ENCODE data around the gene HDGF. TPM values are rescaled to one million over a fixed set of nuclear protein-coding genes. Genes with fewer than 3 reads are reported as not detected.

The HDGF gene
- total and polyA plus RNA-seq, 2 experiments from 2014 or later: 106 to 251 TPM

DNA sequence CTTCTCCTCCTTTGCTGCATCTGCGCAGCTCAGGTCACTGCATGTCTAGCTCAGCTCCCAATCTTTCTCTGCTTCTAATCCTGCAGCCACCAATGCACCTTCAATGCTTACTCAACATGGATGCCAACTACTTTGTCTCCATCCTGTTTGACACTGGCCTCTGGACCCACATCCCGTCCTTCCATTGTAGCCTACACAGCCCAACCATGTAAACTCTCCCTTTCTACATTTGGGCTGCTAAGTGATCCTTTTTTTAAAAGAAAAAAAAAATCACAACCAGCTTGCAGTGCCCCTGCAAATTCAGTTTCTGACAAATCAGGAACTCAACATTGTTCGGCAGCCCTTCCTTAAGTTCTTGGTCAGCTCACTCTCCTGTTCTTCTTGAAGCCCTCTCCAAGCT is 36.6 kb downstream of the HDGF start:
- Histone ChIP-seq H3K27me3 (ENCODE audit: insufficient read depth) (0 out of 2 replicates have a peak, but pooled peaks cover 3% of the 10 kb centered on the region), H3F3A (replicated peaks; ENCODE audit: low read depth) (0 out of 2 replicates have a peak, but pooled peaks cover 4% of the 10 kb centered on the region), H3K4me2 (no peak overlapping the region), H3K4me3 (no peak overlapping the region), H2AFZ (no peak overlapping the region), H3K36me3 (ENCODE audit: insufficient read depth) (no peaks in the 10 kb centered on the region), H3K4me1 (ENCODE audit: insufficient read depth) (peaks cover 37% of the 10 kb centered on the region), H3K27ac (ENCODE audit: low read depth) (no peak overlapping the region), H3K79me2 (replicated peaks; ENCODE audit: insufficient read depth) (no peaks in the 10 kb centered on the region), H4K20me1 (replicated peaks; ENCODE audit: insufficient read depth) (peaks cover 8% of the 10 kb centered on the region; the same call in 1 of the 2 replicates), H3K9me2 (ENCODE audit: insufficient read depth) (no peaks in the 10 kb centered on the region)
- TF ChIP-seq, protein P1, sequence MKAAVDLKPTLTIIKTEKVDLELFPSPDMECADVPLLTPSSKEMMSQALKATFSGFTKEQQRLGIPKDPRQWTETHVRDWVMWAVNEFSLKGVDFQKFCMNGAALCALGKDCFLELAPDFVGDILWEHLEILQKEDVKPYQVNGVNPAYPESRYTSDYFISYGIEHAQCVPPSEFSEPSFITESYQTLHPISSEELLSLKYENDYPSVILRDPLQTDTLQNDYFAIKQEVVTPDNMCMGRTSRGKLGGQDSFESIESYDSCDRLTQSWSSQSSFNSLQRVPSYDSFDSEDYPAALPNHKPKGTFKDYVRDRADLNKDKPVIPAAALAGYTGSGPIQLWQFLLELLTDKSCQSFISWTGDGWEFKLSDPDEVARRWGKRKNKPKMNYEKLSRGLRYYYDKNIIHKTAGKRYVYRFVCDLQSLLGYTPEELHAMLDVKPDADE (IDR thresholded peaks at IDR 0.05): no peak
- TF ChIP-seq JUNB (IDR thresholded peaks at IDR 0.05; ENCODE audit: unreplicated experiment) (no peak), ZNF114 (CRISPR knock-in tag; IDR thresholded peaks at IDR 0.05) (no peak), EZH2phosphoT487 (IDR thresholded peaks at IDR 0.05; ENCODE audit: unreplicated experiment) (no peak), ZNF331 (CRISPR knock-in tag; IDR thresholded peaks at IDR 0.05; ENCODE audit: low read depth) (no peak), NANOG (IDR thresholded peaks at IDR 0.05; ENCODE audit: borderline replicate concordance) (no peak), STAT1 (IDR thresholded peaks at IDR 0.05; ENCODE audit: unreplicated experiment) (no peak), POLR2AphosphoS5 (IDR thresholded peaks at IDR 0.05; ENCODE audit: low read depth) (no peak), CREB1 (CRISPR knock-in tag; IDR thresholded peaks at IDR 0.05; ENCODE audit: low read depth) (no peak), EZH2 (IDR thresholded peaks at IDR 0.05; ENCODE audit: low read depth, unreplicated experiment) (no peak)
- TF ChIP-seq, protein P2, sequence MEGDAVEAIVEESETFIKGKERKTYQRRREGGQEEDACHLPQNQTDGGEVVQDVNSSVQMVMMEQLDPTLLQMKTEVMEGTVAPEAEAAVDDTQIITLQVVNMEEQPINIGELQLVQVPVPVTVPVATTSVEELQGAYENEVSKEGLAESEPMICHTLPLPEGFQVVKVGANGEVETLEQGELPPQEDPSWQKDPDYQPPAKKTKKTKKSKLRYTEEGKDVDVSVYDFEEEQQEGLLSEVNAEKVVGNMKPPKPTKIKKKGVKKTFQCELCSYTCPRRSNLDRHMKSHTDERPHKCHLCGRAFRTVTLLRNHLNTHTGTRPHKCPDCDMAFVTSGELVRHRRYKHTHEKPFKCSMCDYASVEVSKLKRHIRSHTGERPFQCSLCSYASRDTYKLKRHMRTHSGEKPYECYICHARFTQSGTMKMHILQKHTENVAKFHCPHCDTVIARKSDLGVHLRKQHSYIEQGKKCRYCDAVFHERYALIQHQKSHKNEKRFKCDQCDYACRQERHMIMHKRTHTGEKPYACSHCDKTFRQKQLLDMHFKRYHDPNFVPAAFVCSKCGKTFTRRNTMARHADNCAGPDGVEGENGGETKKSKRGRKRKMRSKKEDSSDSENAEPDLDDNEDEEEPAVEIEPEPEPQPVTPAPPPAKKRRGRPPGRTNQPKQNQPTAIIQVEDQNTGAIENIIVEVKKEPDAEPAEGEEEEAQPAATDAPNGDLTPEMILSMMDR (conservative IDR thresholded peaks at IDR 0.05; ENCODE audit: low read depth in 2 of 2): no peak
- TF ChIP-seq, protein P3, sequence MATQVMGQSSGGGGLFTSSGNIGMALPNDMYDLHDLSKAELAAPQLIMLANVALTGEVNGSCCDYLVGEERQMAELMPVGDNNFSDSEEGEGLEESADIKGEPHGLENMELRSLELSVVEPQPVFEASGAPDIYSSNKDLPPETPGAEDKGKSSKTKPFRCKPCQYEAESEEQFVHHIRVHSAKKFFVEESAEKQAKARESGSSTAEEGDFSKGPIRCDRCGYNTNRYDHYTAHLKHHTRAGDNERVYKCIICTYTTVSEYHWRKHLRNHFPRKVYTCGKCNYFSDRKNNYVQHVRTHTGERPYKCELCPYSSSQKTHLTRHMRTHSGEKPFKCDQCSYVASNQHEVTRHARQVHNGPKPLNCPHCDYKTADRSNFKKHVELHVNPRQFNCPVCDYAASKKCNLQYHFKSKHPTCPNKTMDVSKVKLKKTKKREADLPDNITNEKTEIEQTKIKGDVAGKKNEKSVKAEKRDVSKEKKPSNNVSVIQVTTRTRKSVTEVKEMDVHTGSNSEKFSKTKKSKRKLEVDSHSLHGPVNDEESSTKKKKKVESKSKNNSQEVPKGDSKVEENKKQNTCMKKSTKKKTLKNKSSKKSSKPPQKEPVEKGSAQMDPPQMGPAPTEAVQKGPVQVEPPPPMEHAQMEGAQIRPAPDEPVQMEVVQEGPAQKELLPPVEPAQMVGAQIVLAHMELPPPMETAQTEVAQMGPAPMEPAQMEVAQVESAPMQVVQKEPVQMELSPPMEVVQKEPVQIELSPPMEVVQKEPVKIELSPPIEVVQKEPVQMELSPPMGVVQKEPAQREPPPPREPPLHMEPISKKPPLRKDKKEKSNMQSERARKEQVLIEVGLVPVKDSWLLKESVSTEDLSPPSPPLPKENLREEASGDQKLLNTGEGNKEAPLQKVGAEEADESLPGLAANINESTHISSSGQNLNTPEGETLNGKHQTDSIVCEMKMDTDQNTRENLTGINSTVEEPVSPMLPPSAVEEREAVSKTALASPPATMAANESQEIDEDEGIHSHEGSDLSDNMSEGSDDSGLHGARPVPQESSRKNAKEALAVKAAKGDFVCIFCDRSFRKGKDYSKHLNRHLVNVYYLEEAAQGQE (IDR thresholded peaks at IDR 0.05; ENCODE audit: unreplicated experiment): no peak
- TF ChIP-seq, protein P4, sequence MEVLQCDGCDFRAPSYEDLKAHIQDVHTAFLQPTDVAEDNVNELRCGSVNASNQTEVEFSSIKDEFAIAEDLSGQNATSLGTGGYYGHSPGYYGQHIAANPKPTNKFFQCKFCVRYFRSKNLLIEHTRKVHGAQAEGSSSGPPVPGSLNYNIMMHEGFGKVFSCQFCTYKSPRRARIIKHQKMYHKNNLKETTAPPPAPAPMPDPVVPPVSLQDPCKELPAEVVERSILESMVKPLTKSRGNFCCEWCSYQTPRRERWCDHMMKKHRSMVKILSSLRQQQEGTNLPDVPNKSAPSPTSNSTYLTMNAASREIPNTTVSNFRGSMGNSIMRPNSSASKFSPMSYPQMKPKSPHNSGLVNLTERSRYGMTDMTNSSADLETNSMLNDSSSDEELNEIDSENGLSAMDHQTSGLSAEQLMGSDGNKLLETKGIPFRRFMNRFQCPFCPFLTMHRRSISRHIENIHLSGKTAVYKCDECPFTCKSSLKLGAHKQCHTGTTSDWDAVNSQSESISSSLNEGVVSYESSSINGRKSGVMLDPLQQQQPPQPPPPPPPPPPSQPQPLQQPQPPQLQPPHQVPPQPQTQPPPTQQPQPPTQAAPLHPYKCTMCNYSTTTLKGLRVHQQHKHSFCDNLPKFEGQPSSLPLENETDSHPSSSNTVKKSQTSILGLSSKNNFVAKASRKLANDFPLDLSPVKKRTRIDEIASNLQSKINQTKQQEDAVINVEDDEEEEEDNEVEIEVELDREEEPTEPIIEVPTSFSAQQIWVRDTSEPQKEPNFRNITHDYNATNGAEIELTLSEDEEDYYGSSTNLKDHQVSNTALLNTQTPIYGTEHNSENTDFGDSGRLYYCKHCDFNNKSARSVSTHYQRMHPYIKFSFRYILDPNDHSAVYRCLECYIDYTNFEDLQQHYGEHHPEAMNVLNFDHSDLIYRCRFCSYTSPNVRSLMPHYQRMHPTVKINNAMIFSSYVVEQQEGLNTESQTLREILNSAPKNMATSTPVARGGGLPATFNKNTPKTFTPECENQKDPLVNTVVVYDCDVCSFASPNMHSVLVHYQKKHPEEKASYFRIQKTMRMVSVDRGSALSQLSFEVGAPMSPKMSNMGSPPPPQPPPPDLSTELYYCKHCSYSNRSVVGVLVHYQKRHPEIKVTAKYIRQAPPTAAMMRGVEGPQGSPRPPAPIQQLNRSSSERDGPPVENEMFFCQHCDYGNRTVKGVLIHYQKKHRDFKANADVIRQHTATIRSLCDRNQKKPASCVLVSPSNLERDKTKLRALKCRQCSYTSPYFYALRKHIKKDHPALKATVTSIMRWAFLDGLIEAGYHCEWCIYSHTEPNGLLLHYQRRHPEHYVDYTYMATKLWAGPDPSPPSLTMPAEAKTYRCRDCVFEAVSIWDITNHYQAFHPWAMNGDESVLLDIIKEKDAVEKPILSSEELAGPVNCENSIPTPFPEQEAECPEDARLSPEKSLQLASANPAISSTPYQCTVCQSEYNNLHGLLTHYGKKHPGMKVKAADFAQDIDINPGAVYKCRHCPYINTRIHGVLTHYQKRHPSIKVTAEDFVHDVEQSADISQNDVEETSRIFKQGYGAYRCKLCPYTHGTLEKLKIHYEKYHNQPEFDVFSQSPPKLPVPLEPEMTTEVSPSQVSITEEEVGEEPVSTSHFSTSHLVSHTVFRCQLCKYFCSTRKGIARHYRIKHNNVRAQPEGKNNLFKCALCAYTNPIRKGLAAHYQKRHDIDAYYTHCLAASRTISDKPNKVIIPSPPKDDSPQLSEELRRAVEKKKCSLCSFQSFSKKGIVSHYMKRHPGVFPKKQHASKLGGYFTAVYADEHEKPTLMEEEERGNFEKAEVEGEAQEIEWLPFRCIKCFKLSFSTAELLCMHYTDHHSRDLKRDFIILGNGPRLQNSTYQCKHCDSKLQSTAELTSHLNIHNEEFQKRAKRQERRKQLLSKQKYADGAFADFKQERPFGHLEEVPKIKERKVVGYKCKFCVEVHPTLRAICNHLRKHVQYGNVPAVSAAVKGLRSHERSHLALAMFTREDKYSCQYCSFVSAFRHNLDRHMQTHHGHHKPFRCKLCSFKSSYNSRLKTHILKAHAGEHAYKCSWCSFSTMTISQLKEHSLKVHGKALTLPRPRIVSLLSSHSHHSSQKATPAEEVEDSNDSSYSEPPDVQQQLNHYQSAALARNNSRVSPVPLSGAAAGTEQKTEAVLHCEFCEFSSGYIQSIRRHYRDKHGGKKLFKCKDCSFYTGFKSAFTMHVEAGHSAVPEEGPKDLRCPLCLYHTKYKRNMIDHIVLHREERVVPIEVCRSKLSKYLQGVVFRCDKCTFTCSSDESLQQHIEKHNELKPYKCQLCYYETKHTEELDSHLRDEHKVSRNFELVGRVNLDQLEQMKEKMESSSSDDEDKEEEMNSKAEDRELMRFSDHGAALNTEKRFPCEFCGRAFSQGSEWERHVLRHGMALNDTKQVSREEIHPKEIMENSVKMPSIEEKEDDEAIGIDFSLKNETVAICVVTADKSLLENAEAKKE (CRISPR knock-in tag; IDR thresholded peaks at IDR 0.05): no peak
- Mint-ChIP-seq H3K27me3 (ENCODE audit: insufficient read depth, low read depth, poor library complexity) (peaks cover 3% of the 10 kb centered on the region), H3K27ac (no peak overlapping the region), H3K4me3 (no peak overlapping the region), H3K36me3 (ENCODE audit: low read depth) (peaks cover 6% of the 10 kb centered on the region; the same call in 1 of the 3 replicates), H3K4me1 (peaks cover 38% of the 10 kb centered on the region), H3K9me3 (no peaks in the 10 kb centered on the region; the same call in 2 of the 3 replicates)
- ATAC-seq (no peak), DNase-seq (ENCODE audit: low spot score) (no peak)

Measured in GM23338 (cell line).